GM11168 (cell line): Measurements from ENCODE around the gene KLHL5.

Experiments used
- in situ Hi-C: fragments of 300-500 bp; cut with MboI; formaldehyde crosslinking; loops from one replicate; pipeline ENCODE4 v1.12.0; 2022; ENCODE audit warnings: low sequenced_read_pairs; ENCODE audit not compliant: unreplicated experiment

The KLHL5 gene

DNA sequence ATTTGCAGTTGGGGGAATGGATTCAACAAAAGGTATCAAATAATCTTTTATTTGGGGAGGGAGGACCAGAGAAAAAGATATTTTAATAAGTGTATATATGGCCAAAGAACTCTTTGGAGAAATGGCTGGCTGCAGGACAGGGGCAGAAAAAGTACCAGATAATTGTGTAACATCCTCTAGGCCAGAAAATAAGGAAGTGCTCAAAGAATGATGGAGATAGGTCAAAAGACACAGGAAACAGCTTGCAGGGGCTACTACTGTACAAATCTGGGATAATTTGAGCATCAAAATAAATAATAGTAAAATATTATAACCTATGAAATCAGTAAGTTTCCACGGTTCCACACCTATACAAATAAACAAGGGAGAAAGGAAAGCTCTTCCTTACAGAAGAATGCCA is 34.8 kb downstream of the KLHL5 start:
- in situ Hi-C loops, result no loop called here

DNA sequence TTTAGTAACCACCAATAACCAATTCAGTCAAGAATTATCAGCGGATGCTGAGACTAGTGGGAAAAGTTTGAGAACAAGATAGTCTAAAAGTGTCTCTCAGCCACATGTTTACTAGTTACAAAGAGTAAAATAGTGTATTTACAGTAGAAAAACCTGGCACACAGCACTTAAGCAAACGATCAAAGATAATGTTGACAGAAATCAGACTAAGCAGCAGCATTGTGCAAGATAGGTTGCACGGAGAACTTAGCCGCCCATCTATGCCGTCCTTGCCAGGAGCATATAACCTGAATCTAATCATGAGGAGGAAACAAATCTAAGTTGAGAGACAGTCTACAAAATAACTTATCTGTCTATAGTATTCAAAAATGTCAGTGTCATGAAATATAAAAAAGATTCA is 35.3 kb downstream of the KLHL5 start:
- in situ Hi-C loops, result no loop called here

DNA sequence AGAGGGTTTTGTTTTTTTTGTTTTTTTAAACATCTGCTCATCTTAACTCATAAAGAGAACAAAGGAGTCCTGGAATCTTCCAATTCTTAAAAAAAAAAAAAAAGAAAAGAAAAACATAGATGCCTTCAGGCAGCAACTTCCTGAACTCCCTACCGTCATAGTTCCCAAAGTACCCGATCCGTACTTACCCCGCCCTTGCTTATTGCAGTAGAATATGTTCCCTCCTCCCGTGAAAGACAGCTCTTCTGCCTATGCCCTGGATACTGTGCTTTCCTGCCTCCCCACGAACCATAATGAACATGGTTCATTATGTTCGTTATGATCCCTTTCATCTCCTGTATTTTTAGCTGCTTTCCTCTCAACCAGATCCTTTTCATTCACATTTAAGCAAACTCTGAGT is 40.3 kb downstream of the KLHL5 start:
- in situ Hi-C loops, result no loop called here

DNA sequence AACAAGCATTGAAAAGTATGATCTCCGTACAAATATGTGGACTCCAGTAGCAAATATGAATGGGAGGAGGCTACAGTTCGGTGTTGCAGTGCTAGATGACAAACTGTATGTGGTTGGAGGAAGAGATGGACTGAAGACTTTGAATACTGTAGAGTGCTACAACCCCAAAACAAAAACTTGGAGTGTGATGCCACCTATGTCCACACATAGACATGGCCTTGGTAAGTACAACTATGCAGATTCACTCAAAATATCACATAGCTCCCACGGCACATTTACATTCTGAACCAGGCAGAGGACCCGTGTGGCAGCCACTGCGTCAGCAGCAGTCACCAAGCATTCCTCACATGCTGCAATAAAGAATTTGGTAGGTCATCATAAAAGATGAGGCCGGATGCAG is 41.3 kb downstream of the KLHL5 start:
- in situ Hi-C loops, result no loop called here

DNA sequence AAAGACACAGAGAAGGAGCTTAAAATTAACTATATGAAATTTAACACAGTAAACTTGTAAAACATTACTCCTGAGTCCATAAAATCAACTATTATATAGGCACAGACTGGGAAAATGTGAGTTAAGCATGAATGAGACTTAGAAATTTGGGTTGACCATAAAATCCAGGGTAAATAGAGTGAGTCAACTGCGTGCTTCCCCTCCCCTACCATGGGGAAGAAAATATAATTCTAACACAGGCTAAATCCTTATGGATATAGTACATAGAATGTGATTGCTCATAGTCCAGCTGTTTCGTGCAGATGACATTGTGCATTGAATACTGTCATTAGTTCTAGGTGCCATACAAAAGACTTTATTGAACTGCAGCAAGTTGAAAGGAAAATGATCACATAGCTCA is 42.2 kb downstream of the KLHL5 start:
- in situ Hi-C loops, result no loop called here

DNA sequence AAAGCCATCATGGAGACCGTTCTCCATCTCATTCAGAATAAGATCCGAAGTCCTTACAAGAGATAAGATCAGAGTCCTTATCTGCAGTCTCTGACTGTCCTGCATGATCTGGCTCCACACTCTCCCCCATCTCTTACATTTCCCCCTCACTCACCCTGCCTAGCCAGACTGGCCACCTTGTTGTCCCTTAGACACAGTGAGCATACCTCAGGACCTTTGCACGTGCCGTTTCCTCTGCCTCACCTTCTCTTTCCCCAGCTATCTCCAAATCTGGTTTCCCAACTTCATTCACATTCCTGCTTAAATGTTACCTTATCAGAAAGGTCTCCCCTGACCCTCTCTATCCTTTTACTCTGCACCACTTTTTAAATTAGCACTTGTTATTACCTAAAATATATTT is 44.0 kb downstream of the KLHL5 start:
- in situ Hi-C loops, result no loop called here

DNA sequence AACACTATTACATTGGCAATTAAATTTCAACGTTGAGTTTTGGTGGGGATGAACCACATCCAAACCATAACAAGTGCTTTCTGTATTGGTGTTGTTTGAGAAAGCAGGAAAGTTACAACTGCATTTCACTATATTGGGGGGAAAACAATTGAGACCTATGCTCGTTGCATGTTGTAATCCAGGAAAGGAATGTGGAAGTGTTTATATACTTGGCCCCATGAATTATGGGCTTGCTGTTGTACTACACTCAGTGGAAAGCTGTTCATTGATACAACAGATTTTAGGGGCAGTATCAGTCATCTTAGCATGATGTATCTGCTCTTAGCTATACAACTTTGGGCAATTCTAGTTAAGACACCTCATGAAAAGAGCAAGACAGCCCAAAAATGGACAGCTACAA is 52.4 kb downstream of the KLHL5 start:
- in situ Hi-C loops, result no loop called here

DNA sequence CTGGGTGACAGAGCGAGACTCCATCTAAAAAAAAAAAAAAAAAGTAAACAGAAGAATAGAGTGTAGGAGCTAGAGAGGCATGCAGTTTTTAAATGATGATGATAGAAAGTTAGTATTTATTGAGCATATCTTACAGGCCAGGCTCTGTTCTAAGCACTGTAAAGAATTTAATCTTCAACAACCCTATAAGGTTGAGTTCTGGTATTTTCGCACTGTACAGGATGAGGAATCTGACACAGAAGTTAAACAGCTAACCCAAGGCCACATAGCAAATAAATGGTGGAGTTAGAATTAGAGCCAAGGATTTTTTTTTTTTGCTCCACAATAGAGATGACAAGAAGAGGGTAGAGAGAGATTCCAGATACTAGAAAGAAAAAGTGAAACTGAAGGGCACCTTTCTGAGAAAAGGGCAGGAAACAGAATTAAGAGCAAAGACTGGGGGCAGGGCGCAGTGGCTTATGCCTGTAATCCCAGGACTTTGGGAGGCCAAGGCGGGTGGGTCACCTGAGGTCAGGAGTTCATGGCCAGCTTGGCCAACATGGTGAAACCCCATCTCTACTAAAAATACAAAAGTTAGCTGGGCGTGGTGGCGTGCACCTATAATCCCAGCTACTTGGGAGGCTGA is 56.1 kb downstream of the KLHL5 start:
- in situ Hi-C loops, result no loop called here

DNA sequence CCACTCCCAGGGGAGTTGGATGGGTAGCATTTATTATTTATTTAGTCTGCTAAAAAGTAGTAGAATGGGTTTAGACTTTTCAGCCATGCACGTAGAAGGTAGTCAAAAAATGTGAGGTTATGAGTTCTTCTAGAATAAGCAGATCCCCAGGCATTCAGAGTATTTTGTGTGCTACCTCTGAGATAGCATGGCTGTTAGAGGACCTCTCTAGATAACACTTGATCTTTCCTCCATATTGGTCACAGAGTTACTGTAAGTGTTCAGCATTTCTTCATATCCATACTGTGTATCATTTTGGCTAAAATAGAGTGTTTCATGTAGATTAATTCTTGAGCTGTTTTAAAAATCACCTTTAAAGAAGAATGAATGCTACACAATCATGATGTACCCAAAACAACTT is 58.4 kb downstream of the KLHL5 start:
- in situ Hi-C loops, result no loop called here

DNA sequence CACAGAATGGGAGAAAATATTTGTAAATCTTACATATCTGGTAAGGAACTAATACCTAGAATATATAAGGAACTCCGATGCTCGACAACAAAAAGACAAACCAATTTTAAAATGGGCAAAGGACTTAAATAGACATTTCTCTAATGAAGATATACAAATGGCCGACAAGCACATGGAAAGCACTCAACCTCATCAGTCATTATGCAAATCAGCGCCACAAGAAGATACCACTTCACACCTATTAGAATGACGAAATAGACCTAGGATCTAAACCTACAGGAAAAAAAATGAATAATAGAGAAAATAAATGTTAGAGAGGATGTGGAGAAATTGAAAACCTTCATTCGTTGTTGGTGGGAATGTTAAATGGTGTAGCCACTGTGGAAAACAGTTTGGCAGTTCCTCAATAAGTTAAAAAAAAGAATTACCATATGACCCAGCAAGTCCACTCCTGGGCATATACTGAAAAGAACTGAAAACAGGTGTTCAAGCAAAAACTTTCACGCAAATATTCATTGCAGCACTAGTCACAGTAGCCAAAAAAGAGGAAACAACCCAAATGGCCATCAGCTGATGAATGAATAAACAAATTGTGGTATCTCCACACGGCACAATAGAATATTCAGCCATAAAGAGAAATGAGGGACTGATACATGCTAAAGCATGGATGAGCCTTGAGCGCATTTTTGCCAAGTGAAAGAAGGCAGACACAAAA is 63.0 kb downstream of the KLHL5 start:
- in situ Hi-C loops, result loop anchor here (25.0 kb wide), 1 partner anchor 363 kb away; no protein-coding TSS in a partner anchor

DNA sequence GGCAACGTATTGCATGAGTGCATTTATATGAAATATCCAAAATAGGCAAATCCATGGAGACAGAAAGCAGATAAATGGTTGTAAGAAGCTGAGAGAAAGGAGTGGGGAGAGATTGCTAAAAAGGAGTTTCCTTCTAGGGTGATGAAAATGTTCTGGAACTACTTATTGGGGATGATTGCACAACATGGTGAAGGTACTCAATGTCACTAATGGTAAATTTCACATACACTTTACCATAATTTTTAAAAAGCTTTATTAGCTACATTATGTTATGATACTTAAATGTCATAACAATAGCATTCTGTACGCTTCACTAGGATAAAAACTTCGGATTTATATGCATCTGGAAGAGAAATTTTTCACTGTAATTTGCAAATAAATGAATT is 63.6 kb downstream of the KLHL5 start:
- in situ Hi-C loops, result loop anchor here (25.0 kb wide), 1 partner anchor 363 kb away; no protein-coding TSS in a partner anchor

DNA sequence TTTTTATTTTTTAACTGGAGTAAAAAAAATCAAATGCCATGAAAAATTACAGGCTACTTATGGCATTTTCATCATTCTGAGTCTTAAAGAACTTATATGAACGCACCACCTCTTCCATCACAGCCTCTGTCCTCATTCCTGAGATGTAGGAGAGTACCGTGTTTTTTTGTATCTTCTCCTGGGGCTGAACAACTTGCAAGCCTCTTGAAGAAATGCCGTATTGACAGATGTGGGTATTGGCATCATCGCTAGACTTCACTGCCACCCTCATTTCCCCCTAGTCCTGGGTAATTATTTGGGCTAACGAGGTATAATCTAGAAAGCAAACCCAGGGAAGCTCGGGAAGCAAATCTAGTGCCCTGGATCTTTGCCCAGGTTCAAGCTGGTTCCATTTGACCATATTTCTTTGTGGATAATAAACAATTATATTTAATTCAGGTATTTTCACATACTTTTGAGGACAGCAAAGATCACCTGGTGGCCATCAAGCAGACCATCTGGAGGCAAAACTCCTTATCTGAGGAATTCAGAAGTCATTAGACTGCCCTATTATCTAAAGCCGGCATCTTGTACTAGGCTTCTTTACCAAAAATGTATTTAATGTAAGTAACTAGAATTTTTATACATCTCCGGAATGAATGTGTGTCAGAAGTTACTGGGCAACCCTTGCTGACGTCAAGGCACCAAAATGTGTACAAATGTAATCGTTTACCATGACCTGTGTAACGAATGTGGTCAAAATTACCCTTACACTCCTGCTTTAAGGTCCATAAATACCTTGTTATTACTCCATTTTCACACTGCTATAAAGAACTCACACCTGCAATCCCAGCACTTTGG is 64.4 kb downstream of the KLHL5 start:
- in situ Hi-C loops, result loop anchor here (25.0 kb wide), 1 partner anchor 364 kb away; no protein-coding TSS in a partner anchor

DNA sequence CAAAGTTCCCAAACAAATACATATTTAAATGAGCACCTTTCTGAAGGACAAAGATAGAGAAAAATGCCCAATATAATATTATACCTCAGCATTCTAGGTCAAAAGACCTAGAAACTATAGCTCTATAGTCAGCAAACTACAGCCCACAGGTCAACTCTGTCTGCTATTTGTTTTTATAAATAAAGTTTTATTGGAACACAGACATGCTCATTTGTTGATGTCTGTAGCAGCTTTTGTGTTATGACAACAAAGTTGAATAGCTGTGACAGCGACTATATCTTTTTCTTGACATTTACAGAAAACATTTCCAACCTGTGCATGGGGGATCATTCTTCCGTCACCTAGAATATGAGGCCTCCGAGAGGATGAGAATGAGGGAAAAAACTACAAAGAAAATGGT is 71.6 kb downstream of the KLHL5 start:
- in situ Hi-C loops, result loop anchor here (25.0 kb wide), 1 partner anchor 371 kb away; no protein-coding TSS in a partner anchor

DNA sequence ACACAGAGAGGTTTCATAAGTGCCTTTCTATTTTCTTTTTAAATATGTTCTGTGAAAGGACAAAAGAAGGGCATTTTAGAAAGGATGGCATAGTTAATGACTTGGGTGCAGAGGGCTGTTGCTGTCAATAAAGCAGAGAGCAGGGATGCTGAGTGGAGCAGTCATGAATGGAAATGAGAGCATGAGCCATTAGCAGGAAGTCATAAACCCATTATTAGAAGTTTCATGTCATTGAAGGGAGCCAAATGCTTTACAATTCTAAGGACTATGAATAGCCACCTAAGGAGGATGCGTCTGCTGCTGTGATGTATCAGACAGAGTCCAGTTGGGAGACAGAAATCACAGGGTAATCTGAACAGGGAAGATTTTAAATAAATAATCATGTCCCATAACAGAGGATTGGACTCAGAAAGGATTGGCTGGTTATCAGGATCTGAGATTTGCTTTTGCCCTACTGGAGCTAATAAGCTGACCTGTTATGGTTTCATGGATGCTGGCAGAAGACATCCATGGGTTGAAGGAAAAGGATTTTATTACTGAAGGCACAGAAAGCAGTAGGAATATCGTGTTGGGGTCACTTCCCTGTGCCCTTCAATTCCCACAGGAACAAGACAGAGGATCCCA is 72.8 kb downstream of the KLHL5 start:
- in situ Hi-C loops, result loop anchor here (5.0 to 25.0 kb wide), 2 partner anchors 232 to 372 kb away; no protein-coding TSS in a partner anchor

DNA sequence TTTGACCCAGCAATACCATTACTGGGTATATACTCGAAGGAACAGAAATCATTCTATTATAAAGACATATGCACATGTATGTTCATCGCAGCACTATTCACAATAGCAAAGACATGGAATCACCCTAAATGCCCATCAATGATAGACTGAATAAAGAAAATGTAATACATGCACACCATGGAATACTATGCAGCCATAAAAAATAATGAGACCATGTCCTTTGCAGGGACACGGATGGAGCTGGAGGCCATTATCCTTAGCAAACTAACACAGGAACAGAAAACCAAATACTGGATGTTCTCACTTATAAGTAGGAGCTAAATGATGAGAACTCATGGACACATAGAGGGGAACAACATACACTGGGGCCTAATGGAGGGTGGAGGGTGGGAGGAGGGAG is 76.2 kb downstream of the KLHL5 start:
- in situ Hi-C loops, result loop anchor here (5.0 to 25.0 kb wide), 2 partner anchors 236 to 376 kb away; no protein-coding TSS in a partner anchor

DNA sequence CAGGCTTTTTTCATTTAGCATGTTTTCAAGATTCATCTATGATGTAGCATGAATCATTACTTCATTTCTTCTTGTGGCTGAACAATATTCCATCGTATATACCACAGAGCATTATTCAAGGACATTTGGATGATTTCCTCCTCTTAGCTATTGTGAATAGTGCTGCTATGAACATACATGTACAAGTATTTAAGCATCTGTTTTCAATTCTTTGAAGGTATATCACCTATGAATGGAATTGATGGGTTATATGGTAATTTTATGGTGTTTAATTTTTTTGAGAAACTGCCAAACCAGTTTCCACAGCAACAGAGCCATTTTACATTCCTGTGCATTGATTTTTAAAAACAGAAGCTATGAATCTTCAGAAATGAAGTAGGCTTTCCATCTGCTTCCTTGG is 84.2 kb downstream of the KLHL5 start:
- in situ Hi-C loops, result loop anchor here (25.0 kb wide), 1 partner anchor 384 kb away; no protein-coding TSS in a partner anchor

DNA sequence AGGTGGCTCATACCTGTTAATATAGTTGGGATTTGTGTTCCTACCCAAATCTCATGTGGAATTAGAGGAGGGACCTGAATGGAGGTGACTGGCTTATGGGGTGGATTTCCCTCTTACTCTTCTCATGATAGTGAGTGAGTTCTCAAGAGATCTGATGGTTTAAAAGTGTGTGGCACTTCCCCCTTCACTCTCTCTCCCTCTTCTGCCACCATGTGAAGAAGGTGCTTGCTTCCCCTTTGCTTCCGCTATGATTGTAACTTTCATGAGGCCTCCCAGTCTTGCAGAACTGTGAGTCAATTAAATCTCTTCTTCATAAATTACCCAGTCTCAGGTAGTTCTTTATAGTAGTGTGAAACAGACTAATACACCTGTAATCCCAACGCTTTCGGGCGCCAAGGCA is 92.0 kb downstream of the KLHL5 start:
- in situ Hi-C loops, result no loop called here

DNA sequence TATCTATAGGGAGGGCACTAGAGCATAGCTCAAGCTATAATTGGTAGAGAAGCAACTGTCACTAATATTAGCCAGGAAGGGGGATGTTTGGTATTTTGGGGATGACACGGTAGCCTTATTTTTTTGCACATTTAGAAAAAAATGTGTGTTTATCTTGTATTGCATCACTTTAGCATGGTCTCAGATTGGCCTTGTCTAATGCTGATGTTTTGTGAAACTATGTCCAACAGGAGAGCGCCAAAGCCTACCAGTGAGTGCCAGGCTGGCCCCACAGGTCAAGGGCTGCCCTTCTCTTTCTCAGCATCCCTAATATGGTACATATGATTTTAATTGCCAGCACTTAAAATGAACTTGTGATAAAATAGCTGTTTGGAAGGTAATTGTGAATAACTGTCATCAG is 95.5 kb downstream of the KLHL5 start:
- in situ Hi-C loops, result no loop called here

DNA sequence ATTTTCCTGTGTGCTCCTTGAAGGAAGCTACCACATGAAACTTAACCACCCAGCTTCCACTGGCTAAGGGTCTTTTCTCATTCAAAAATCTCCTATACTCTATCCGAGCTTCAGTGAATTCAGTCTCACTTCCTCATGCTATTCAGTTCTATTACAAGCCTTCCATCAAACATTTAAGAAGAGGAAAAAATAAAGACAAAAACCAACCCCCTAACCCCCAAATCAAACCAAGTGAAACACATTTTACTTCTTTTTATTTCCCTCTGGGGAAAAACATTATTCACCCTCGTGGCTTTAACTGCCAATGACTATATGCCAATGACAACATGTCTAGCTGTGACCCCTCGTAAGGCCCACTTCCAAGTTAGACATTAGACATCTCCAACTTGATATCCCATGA is 104.1 kb downstream of the KLHL5 start:
- in situ Hi-C loops, result loop anchor here (10.0 kb wide), 1 partner anchor 259 kb away; no protein-coding TSS in a partner anchor

DNA sequence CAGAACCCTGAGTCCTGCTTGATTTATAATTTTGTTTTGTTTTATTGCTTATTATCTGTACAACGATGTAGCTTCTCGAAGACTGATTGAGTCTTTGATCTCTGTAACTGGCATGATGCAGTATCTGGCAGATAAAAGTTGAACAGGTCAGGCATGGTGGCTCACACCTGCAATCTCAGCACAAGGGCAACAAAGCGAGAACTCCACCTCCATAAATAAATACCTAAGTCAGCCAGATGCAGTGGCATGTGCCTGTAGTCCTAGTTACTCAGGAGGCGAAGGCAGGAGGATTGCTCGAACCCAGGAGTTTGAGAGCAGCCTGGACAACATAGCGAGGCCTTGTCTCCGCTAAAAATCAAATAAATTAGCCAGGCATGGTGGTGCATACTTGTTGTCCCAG is 104.6 kb downstream of the KLHL5 start:
- in situ Hi-C loops, result loop anchor here (10.0 kb wide), 1 partner anchor 258 kb away; no protein-coding TSS in a partner anchor
